ENCODE results near the gene SOS1.

DNA sequence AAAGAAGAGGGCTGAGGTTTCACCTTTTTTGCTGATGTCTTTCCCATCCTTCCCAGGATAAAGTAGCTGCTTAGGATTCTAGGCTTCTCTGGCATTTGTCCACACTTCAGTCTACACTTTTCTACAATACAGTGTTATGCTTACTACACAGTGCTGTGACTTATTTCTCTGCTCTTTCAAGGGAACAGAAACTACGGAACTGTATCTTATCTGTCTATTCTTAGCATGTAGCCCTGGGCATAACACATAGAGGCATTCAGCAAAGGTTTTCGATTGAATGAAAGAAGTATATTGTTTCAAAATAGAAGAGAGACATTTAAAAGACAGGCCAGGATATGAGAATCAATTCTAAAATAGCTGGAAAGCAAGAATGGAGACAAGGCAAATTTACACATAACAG is 120.3 kb downstream of the SOS1 start:
- TF ChIP-seq, protein P1, sequence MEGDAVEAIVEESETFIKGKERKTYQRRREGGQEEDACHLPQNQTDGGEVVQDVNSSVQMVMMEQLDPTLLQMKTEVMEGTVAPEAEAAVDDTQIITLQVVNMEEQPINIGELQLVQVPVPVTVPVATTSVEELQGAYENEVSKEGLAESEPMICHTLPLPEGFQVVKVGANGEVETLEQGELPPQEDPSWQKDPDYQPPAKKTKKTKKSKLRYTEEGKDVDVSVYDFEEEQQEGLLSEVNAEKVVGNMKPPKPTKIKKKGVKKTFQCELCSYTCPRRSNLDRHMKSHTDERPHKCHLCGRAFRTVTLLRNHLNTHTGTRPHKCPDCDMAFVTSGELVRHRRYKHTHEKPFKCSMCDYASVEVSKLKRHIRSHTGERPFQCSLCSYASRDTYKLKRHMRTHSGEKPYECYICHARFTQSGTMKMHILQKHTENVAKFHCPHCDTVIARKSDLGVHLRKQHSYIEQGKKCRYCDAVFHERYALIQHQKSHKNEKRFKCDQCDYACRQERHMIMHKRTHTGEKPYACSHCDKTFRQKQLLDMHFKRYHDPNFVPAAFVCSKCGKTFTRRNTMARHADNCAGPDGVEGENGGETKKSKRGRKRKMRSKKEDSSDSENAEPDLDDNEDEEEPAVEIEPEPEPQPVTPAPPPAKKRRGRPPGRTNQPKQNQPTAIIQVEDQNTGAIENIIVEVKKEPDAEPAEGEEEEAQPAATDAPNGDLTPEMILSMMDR (IDR thresholded peaks at IDR 0.05) = no peak
- no peak for TF ChIP-seq POLR2A (IDR thresholded peaks at IDR 0.05)
